Stimulated activated CD4-positive, alpha-beta T cell treated with anti-CD3 and anti-CD28 coated beads, Interleukin-15, amount 100 ng/mL, for 24 hours (primary cell): ENCODE measurements around the gene PPP2R5C.
"Not testable (repeated sequence)": the region's sequence is repeated elsewhere in the genome, so short reads cannot be mapped to it uniquely, and the experiment has no call there.

Experiments used
- DNase-seq: peaks from one replicate; pipeline ENCODE4 v3.0.0-alpha.2; 2020

Gene PPP2R5C

GRCh38 chr14:101957406-101958234 lies 196.1 kb downstream of the PPP2R5C start:
- DNase-seq = no peak

- no peak for DNase-seq
Measured at GRCh38 chr14:101958418-101959180, 197.1 kb downstream of the PPP2R5C start.

- no peak for DNase-seq
Measured at GRCh38 chr14:101959277-101959676, 197.8 kb downstream of the PPP2R5C start.

GRCh38 chr14:101960225-101960624 lies 198.7 kb downstream of the PPP2R5C start:
- peak; percentile 40 for DNase-seq

GRCh38 chr14:101961011-101961721 lies 199.7 kb downstream of the PPP2R5C start:
- peak; percentile 84 for DNase-seq

GRCh38 chr14:101961746-101962502 lies 200.4 kb downstream of the PPP2R5C start:
- no peak for DNase-seq

- no peak for DNase-seq
Measured at GRCh38 chr14:101962503-101962874, 201.0 kb downstream of the PPP2R5C start.

- DNase-seq = no peak
Measured at GRCh38 chr14:101963052-101963451, 201.5 kb downstream of the PPP2R5C start.

GRCh38 chr14:101963656-101964296 lies 202.3 kb downstream of the PPP2R5C start:
- DNase-seq = no peak

GRCh38 chr14:101964297-101965180 lies 203.0 kb downstream of the PPP2R5C start, which contains the start of gene DYNC1H1:
TSS of gene DYNC1H1 (plus strand) at chr14:101964573. CDS start at chr14:101964692, 119 bp downstream.
- peak; percentile 93 for DNase-seq

GRCh38 chr14:101965181-101965544 lies 203.7 kb downstream of the PPP2R5C start:
- DNase-seq = peak; percentile 68

- no peak for DNase-seq
Measured at GRCh38 chr14:101965770-101966722, 204.5 kb downstream of the PPP2R5C start.

GRCh38 chr14:101966742-101967141 lies 205.2 kb downstream of the PPP2R5C start:
- DNase-seq = no peak

- no peak for DNase-seq
Measured at GRCh38 chr14:101968186-101968585, 206.7 kb downstream of the PPP2R5C start.

GRCh38 chr14:101969481-101969880 lies 208.0 kb downstream of the PPP2R5C start:
- no peak for DNase-seq

GRCh38 chr14:101970830-101971400 lies 209.4 kb downstream of the PPP2R5C start:
- DNase-seq = no peak

GRCh38 chr14:101971458-101971857 lies 209.9 kb downstream of the PPP2R5C start:
- not testable (repeated sequence) for DNase-seq

GRCh38 chr14:101972126-101972866 lies 210.8 kb downstream of the PPP2R5C start:
- DNase-seq = no peak

GRCh38 chr14:101973356-101973755 lies 211.8 kb downstream of the PPP2R5C start:
- DNase-seq = no peak
